Neuronal stem cell (in vitro differentiated cells): Measurements from ENCODE around the gene PARVA. TPM values are rescaled to one million over a fixed set of nuclear protein-coding genes. Genes with fewer than 3 reads are reported as not detected.
A peak's percentile ranks its signal among the peaks of the same experiment; 100 is the strongest.

ENCODE experiments used
- DNase-seq: peaks from one replicate; pipeline ENCODE4 v3.0.0-alpha.2; 2013; ENCODE audit warnings: low spot score
- H2AFZ ChIP-seq: one replicate; pipeline ENCODE4 v1.6.1; 2013; ENCODE audit warnings: mild to moderate bottlenecking, low read length, inconsistent platforms
- H2AK5ac ChIP-seq: 2 replicates; pipeline ENCODE4 v1.6.1; 2013; ENCODE audit warnings: low read depth, mild to moderate bottlenecking, inconsistent platforms, low read length, moderate library complexity, mixed read lengths
- H2BK120ac ChIP-seq: 2 replicates; pipeline ENCODE4 v1.6.1; 2013; ENCODE audit warnings: low read depth, mild to moderate bottlenecking, inconsistent platforms, low read length, moderate library complexity, mixed read lengths
- H2BK12ac ChIP-seq: one replicate; pipeline ENCODE4 v1.6.1; 2013; ENCODE audit warnings: low read length, inconsistent platforms
- H2BK15ac ChIP-seq: 2 replicates; pipeline ENCODE4 v1.6.1; 2013; ENCODE audit warnings: mild to moderate bottlenecking, low read length, inconsistent platforms, mixed read lengths
- H2BK5ac ChIP-seq: one replicate; pipeline ENCODE4 v1.6.1; 2013; ENCODE audit warnings: inconsistent platforms, mild to moderate bottlenecking, low read length, moderate library complexity
- H3K14ac ChIP-seq: one replicate; pipeline ENCODE4 v1.6.1; 2013; ENCODE audit warnings: low read length, inconsistent platforms
- H3K18ac ChIP-seq: 2 replicates; pipeline ENCODE4 v1.6.1; 2013; ENCODE audit warnings: low read length, inconsistent platforms
- H3K23ac ChIP-seq: 2 replicates; pipeline ENCODE4 v1.6.1; 2013; ENCODE audit warnings: low read depth, mild to moderate bottlenecking, mixed read lengths, low read length, inconsistent platforms; ENCODE audit not compliant: poor library complexity
- H3K27ac ChIP-seq: replicated peaks from 3 replicates; pipeline ENCODE4 v1.5.1; 2013; ENCODE audit warnings: low read length, inconsistent platforms
- H3K27me3 ChIP-seq, 3 experiments: 2 replicates each; pipeline ENCODE4 v1.6.1; 2013; ENCODE audit warnings: low read length in 3 of 3, mild to moderate bottlenecking in 2 of 3, inconsistent platforms in 1 of 3, low read depth in 1 of 3, mixed read lengths in 1 of 3, moderate library complexity in 1 of 3; ENCODE audit not compliant: control insufficient read depth in 3 of 3, insufficient read depth in 3 of 3
- H3K36me3 ChIP-seq, 2 donors: replicated peaks in 1 of 2; 2 replicates each; pipeline ENCODE4 v1.6.1; 2013; ENCODE audit warnings: low read length in 2 of 2; ENCODE audit not compliant: control insufficient read depth in 2 of 2, insufficient read depth in 2 of 2
- H3K4ac ChIP-seq: 2 replicates; pipeline ENCODE4 v1.6.1; 2013; ENCODE audit warnings: inconsistent platforms, mild to moderate bottlenecking, low read length, moderate library complexity
- H3K4me1 ChIP-seq, 2 donors: 1 replicate in 1 of 2; 2 replicates in 1 of 2; pipeline ENCODE4 v1.6.1; 2013; ENCODE audit warnings: low read length in 2 of 2, low read depth in 1 of 2; ENCODE audit not compliant: control insufficient read depth in 2 of 2, insufficient read depth in 1 of 2
- H3K4me2 ChIP-seq: one replicate; pipeline ENCODE4 v1.6.1; 2013; ENCODE audit warnings: mild to moderate bottlenecking, low read length, inconsistent platforms; ENCODE audit not compliant: insufficient read depth, poor library complexity, severe bottlenecking
- H3K4me3 ChIP-seq, 2 donors: 2 replicates each; pipeline ENCODE4 v1.5.1; 2013; ENCODE audit warnings: low read length in 2 of 2, mild to moderate bottlenecking in 2 of 2, inconsistent platforms in 1 of 2, moderate library complexity in 1 of 2
- H3K79me1 ChIP-seq: one replicate; pipeline ENCODE4 v1.6.1; 2013; ENCODE audit warnings: low read depth, mild to moderate bottlenecking, inconsistent platforms, low read length, moderate library complexity
- H3K9ac ChIP-seq: one replicate; pipeline ENCODE4 v1.6.1; 2013; ENCODE audit warnings: mild to moderate bottlenecking, low read depth, low read length, inconsistent platforms; ENCODE audit not compliant: poor library complexity
- H3K9me3 ChIP-seq, 2 donors: replicated peaks in 1 of 2; 2 replicates each; pipeline versions ENCODE3 to v1.6.1; 2013; ENCODE audit warnings: low read length in 2 of 2, mild to moderate bottlenecking in 2 of 2, inconsistent platforms in 1 of 2, low read depth in 1 of 2, mixed read lengths in 1 of 2, moderate library complexity in 1 of 2; ENCODE audit not compliant: control insufficient read depth in 2 of 2, insufficient read depth in 1 of 2
- H4K8ac ChIP-seq: one replicate; pipeline ENCODE4 v1.6.1; 2013; ENCODE audit warnings: low read depth, mild to moderate bottlenecking, inconsistent platforms, low read length, moderate library complexity
- H4K91ac ChIP-seq: one replicate; pipeline ENCODE4 v1.6.1; 2013; ENCODE audit warnings: low read length, low read depth, mild to moderate bottlenecking, inconsistent platforms; ENCODE audit not compliant: poor library complexity
- WGBS, 2 donors: extraction: QIAGEN DNeasy Blood & Tissue Kit; methylation state at CpG; one replicate each; pipeline ENCODE4 v1.1.7; 2013; ENCODE audit warnings: missing lambda C conversion rate in 2 of 2, mixed read lengths in 1 of 2; ENCODE audit not compliant: insufficient read length in 2 of 2, insufficient replicate concordance in 1 of 2; ENCODE audit errors: extremely low coverage in 2 of 2; 5-methylcytosine and 5-hydroxymethylcytosine counted together
- polyA plus RNA-seq, 2 experiments: library from polyadenylated mRNA; stranded (reverse); fragments of 200-250 nt; gene quantifications; one replicate each; pipeline ENCODE4 v1.2.3, GENCODE V29; 2013

Gene PARVA
- polyA plus RNA-seq (2013, experiment 1 of 2) = 15.6 TPM
- 15.7 TPM for polyA plus RNA-seq (2013, experiment 2 of 2)

GRCh38 chr11:12377106-12377823 is at the start of gene PARVA:
Gene PARVA (plus strand): TSS chr11:12377571. CDS start chr11:12377648, 77 bp downstream.
- peak; percentile 80 for DNase-seq
- peak within 1 kb of the TSS; percentile 94 for H3K27ac ChIP-seq
- H3K27me3 ChIP-seq = peaks cover 0 to 43% (median 0%) of the 10 kb centered on the region in 3 experiments
- no CpG with 5 or more reads among the region's 55 CpGs for WGBS, 2 donors
- no peaks in the 10 kb centered on the region for H3K36me3 ChIP-seq
- peaks cover 0 to 10% of the 10 kb centered on the region in 2 donors for H3K9me3 ChIP-seq
- peak within 1 kb of the TSS; percentile 7 for H2BK5ac ChIP-seq
- H2BK15ac ChIP-seq = peak within 1 kb of the TSS; percentile 76
- H3K9ac ChIP-seq = peak within 1 kb of the TSS; percentile 89
- H3K4me1 ChIP-seq = peaks cover 0 to 7% of the 10 kb centered on the region in 2 donors
- H2AFZ ChIP-seq = peak within 1 kb of the TSS; percentile 84
- no peak within 1 kb of the TSS for H2BK120ac ChIP-seq
- no peak within 1 kb of the TSS for H2BK12ac ChIP-seq
- H2AK5ac ChIP-seq = peak within 1 kb of the TSS; percentile 44
- H3K23ac ChIP-seq = peak within 1 kb of the TSS; percentile 37
- H3K18ac ChIP-seq = peak within 1 kb of the TSS; percentile 97
- H4K91ac ChIP-seq = no peak within 1 kb of the TSS
- H3K4me2 ChIP-seq = peak within 1 kb of the TSS; percentile 75
- no peak within 1 kb of the TSS for H3K4ac ChIP-seq
- H4K8ac ChIP-seq = peak within 1 kb of the TSS; percentile 70
- no peaks in the 10 kb centered on the region for H3K79me1 ChIP-seq
- H3K4me3 ChIP-seq = peak within 1 kb of the TSS; percentile 45 to 90
- peak within 1 kb of the TSS; percentile 59 for H3K14ac ChIP-seq

- WGBS, 2 donors = no CpG with 5 or more reads among the region's 4 CpGs
Measured at GRCh38 chr11:12329169-12329568, 48.2 kb upstream of the PARVA start.

GRCh38 chr11:12329797-12330196 is 47.6 kb upstream of the PARVA start:
- H2BK120ac ChIP-seq = no peak overlapping the region
- H3K4me3 ChIP-seq = no peak overlapping the region
- H4K8ac ChIP-seq = no peak overlapping the region
- H3K9ac ChIP-seq = no peak overlapping the region
- H2BK12ac ChIP-seq = no peak overlapping the region
- DNase-seq = no peak
- H2BK5ac ChIP-seq = no peak overlapping the region
- no peaks in the 10 kb centered on the region for H3K36me3 ChIP-seq
- H2BK15ac ChIP-seq = no peak overlapping the region
- no peak overlapping the region for H3K23ac ChIP-seq
- no peaks in the 10 kb centered on the region for H3K9me3 ChIP-seq
- H3K79me1 ChIP-seq = no peaks in the 10 kb centered on the region
- peaks cover 0 to 4% of the 10 kb centered on the region in 2 donors for H3K4me1 ChIP-seq
- no peak overlapping the region for H3K4me2 ChIP-seq
- no peak overlapping the region for H3K18ac ChIP-seq
- no peak overlapping the region for H2AFZ ChIP-seq
- H3K14ac ChIP-seq = no peak overlapping the region
- no peak overlapping the region for H3K27ac ChIP-seq
- no CpG with 5 or more reads among the region's 2 CpGs for WGBS, 2 donors
- H4K91ac ChIP-seq = no peak overlapping the region
- H3K4ac ChIP-seq = no peak overlapping the region
- H2AK5ac ChIP-seq = no peak overlapping the region
- no peaks in the 10 kb centered on the region for H3K27me3 ChIP-seq

More at GRCh38 chr11:12329169-12329568, 48.2 kb upstream of the PARVA start:
- H3K4me2 ChIP-seq = no peak overlapping the region
- H3K4ac ChIP-seq = no peak overlapping the region
- no peaks in the 10 kb centered on the region for H3K27me3 ChIP-seq
- peaks cover 0 to 4% of the 10 kb centered on the region in 2 donors for H3K4me1 ChIP-seq
- H2BK12ac ChIP-seq = no peak overlapping the region
- no peak overlapping the region for H4K91ac ChIP-seq
- no peak overlapping the region for H3K14ac ChIP-seq
- H3K4me3 ChIP-seq = no peak overlapping the region
- H2AFZ ChIP-seq = no peak overlapping the region
- H2BK15ac ChIP-seq = no peak overlapping the region
- H2BK120ac ChIP-seq = no peak overlapping the region
- no peak overlapping the region for H2BK5ac ChIP-seq
- no peaks in the 10 kb centered on the region for H3K36me3 ChIP-seq
- no peak overlapping the region for H3K18ac ChIP-seq
- H4K8ac ChIP-seq = no peak overlapping the region
- H2AK5ac ChIP-seq = no peak overlapping the region
- H3K9me3 ChIP-seq = no peaks in the 10 kb centered on the region
- H3K79me1 ChIP-seq = no peaks in the 10 kb centered on the region
- H3K9ac ChIP-seq = no peak overlapping the region
- no peak for DNase-seq
- H3K23ac ChIP-seq = no peak overlapping the region
- H3K27ac ChIP-seq = no peak overlapping the region

- Histone ChIP-seq H2BK12ac (no peak overlapping the region), H3K14ac (no peak overlapping the region), H3K4me2 (peak overlapping the region; percentile 29), H3K9ac (no peak overlapping the region), H2BK15ac (no peak overlapping the region), H3K18ac (no peak overlapping the region), H3K4me1 (peaks cover 0 to 4% of the 10 kb centered on the region in 2 donors), H3K27me3 (no peaks in the 10 kb centered on the region), H2BK120ac (no peak overlapping the region), H3K27ac (peak overlapping the region; percentile 45), H3K36me3 (no peaks in the 10 kb centered on the region), H3K9me3 (no peaks in the 10 kb centered on the region), H3K23ac (no peak overlapping the region), H4K8ac (no peak overlapping the region), H3K4me3 (no peak overlapping the region), H4K91ac (no peak overlapping the region), H3K4ac (no peak overlapping the region), H3K79me1 (no peaks in the 10 kb centered on the region), H2BK5ac (no peak overlapping the region), H2AK5ac (no peak overlapping the region), H2AFZ (peak overlapping the region; percentile 40)
- DNase-seq = peak; percentile 57
- no CpG with 5 or more reads among the region's 7 CpGs for WGBS, 2 donors
Measured at GRCh38 chr11:12330485-12331231, 46.7 kb upstream of the PARVA start.
